Raji (cell line): ENCODE results near the gene C1orf56.

ENCODE experiments used
- POLR2A ChIP-seq: IDR thresholded peaks from 2 replicates; pipeline ENCODE4 v1.6.1; 2011; ENCODE audit warnings: low read depth, low read length, control low read depth; ENCODE audit not compliant: insufficient read depth

C1orf56 gene

DNA sequence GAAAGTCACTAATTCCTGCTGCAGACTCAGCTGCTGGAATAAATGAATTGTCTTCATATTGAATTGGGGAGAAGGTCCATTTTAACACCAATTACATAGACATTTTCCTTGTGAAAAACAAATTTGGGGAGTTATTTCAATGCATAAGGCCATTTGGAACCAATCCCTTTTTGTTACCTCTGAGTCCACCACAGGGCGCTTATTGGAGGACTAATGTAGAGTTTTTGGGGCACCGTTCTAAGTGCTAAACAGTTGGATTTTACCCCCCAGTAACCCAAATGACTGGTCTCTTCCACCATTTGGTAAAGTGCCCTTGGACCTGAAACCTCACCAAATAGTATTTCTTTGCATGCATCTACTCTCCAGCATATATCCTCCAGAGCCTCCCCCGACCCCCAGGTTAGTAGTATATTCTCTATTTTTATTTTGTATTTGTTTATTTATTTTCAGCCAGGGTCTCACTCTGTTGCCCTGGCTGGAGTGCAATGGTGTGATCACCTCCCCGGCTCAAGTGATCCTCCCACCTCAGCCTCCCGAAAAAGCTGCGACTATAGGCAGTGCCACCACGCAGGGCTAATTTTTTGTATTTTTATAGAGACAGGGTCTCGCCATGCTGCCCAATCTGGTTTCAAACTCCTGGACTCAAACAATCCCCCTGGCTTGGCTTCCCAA lies 37.7 kb upstream of the C1orf56 start:
- no peak for TF ChIP-seq POLR2A

DNA sequence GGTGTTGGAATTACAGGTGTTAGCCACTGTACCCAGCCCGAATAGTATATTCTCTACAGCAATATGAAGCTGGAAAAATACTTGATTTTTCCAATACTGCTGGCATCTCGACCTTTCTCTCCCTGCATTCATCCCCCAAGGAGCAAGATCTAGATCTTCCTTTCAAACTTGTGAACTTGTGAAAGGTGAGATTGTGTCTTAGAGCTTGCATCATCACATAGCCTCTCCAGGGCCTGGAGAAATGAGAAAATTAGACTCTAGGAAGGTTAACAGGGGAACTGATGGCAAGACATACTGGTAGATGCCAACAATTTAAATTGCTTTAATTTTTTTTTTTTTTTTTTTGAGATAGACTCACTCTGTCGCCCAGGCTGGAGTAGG lies 37.2 kb upstream of the C1orf56 start:
- TF ChIP-seq POLR2A = no peak

DNA sequence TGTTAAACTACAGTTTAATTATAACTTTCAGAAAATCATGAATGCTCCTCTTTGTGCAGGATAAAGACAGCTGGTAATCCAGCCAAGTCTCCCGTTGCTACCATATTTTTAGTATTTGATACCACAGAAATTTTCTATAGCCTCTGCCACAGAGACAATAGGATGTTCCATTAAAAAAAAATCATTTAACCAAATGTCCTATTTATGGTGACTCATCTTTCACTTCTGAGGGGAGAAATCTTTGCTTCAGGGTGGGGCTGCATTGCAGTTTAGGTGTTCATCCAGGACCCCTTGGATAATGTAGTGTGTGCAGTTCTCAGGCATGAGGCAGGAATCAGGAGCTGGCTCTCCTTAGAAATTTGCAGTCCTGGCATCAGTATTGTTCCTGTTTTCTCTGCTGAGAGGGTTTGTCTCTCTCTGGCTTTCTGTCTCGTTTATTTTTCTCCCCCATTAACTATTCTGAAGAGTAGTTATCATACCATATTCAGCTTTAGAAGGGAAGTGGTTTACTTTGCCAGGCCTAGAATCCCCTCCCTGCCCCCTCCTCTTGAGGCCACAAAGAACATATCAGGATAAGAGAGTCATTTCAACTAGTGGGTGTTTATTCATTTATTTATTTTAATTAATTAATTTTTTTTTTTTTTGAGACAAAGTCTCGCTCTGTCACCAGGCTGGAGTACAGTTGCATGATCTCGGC lies 36.2 kb upstream of the C1orf56 start:
- no peak for TF ChIP-seq POLR2A

DNA sequence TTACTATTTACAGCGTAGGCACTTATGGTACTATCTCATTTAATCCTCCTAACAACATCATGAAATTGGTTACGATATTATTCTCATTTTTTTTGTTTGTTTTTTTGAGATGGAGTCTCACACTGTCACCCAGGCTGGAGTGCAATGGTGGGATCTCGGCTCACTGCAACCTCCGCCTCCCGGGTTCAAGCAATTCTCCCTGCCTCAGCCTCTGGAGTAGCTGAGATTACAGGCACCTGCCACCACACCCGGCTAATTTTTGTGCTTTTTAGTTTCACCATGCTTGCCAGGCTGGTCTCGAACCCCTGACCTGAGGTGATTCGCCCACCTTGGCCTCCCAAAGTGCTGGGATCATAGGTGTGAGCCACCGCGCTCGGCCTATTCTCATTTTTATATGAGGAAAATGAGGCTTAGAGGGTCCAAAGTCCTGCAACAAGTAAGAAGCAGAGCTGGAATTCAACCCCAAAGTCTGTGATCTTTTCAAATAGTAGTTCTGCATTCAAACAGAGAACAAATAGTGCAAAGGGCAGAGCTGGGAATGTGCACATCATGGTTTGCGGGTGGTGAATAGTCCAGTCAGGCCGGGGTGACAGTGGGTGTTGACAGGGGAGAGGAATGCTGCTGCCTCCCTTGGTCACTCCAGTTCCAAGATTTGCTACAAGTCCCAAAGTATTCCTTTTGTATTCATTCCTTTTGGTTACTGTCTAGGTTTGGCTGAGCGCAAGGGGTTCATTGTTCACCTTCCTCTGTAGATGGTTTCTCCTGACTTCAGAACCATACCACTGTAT lies 34.7 kb upstream of the C1orf56 start:
- no peak for TF ChIP-seq POLR2A

DNA sequence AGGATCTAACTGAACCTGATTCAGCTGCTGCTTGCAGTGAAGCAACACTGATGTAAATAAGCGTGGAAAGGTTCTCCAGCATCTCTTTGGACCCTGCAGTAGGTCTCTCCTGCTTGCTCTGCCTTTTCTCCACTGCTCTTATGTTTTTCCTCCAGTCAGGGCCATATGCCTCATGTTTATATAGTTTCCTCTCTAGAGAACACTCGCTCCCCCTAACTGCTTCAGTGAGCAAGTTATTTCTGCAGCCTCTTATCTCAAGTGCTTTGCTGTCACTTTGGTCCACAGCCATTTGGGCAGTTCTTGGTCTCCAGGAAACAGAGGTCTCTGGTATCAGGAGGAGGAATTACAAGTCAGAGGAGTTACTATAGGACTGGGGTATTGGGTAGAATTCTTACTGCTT lies 34.0 kb upstream of the C1orf56 start:
- no peak for TF ChIP-seq POLR2A

DNA sequence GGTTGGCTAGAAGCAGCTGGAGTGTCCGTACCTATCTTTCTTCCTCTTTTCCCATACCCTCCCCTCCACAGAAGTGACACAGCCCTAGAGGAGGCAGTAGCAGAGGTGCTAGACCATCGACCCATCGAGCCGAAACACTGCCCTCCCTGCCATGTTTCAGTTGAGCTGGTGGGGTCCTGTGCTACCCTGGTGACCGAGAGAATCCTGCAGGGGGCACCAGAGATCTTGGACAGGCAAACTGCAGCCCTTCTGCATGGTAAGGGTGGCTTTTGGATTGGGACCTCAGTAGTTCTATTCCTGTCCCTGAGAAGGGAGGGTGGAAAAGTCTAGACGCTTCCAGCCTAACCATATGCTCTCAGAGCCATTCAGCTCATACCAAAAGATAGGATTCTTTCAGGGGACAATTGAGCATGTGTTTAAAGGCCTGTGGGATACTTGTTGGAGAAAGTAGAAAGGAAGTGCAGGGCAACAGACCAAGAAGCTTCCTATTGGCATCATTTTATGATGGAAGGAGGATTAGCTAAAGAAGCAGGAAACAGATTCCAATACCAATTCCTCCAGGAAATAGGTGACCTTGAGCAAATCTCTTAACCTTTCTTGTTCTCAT lies 22.9 kb upstream of the C1orf56 start:
- TF ChIP-seq POLR2A = no peak

DNA sequence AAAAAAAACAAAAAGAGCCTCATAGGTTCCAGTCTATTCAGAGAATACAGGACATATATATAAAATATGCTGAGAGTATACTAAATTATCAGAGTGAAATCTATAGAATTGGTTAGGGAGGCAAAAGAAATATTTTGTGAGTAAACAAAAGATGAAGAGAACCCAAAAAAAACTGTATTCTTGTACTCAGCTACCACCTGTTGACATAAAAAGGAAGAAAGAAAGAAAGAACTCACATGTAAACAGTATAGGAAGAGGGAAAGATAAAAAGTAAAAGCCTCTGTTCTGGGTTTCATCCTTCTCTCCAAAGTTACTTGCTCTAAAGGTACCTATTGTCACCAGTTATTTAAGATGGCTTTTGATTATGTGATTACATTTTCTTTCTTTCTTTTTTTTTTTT lies 21.1 kb upstream of the C1orf56 start:
- no peak for TF ChIP-seq POLR2A

DNA sequence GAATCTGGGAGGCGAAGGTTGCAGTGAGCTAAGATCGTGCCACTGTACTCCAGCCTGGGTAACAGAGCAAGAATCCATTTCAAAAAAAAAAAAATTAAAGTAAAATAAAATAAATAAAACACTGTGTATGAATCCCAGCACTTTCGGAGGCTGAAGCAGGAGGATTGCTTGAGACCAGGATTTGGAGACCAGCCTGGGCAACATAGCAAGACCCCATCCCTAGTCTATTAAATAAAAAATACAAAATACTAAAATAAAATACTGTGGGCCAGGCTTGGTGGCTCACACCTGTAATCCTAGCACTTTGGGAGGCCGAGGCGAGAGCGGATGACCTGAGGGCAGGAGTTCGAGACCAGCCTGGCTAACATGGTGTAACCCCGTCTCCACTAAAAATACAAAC lies 15.4 kb upstream of the C1orf56 start:
- TF ChIP-seq POLR2A = no peak

DNA sequence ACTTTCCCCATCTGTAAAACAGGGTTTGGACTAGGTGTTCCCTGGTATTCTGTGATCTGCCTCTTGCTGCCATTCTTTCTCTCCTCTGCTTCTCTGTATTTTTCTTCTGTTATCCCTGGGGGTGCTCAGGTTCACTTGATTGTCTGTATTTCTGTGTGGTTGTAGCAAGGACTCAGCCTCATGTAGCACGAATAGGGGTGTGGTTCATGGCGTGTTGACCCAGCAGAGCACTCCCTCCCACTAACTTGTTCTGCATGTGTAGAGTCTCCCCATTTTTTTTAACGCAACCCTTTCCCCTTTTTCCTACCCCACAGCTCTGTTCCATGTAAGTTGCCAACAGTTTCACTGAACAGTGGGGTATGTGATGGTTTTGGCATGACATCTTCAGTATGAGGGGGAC lies 12.4 kb upstream of the C1orf56 start:
- no peak for TF ChIP-seq POLR2A

DNA sequence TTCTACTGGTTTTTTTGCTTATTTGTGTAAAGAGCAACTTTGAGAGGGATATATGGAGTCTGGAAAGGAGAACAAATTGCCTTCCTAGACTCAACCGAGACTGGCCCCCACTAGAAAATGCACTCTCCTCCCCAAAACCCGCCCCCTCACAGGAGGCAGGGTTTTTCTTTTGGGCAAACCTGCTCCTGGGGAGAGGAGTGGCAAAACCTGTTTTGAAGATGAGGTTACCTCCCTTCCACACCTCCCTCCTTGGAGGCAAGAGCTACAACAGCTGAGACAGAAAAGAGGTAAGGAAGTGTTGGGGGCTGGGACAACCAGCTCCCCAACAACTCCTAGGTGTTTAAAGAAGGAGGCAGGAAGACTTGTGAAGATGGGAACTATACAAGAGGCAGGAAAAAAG lies 11.2 kb upstream of the C1orf56 start, which contains the start of gene BNIPL:
Gene BNIPL (plus strand): TSS at position 231 of the 400 bp plus-strand sequence. CDS start 140 bp downstream, at position 371.
- no peak for TF ChIP-seq POLR2A

DNA sequence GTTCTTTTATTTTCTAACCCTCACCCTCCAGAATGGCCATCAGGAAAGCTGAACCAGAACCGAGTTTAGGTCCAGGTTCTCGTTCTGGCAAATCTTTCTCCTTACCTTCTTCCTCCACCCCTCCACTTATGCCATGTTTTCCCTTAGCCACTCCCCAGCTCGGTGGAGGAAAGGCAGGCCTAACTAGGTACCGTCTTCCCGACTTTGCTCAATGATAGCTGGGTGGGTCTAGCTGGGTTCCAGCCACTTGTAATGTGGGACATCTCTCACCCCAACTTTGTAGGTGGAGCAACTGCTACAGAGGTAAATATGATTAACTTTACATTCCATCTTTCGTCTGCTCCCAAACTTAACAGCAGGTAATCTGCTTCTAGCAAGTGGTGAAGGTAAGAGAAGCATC lies 10.5 kb upstream of the C1orf56 start:
- TF ChIP-seq POLR2A = no peak

DNA sequence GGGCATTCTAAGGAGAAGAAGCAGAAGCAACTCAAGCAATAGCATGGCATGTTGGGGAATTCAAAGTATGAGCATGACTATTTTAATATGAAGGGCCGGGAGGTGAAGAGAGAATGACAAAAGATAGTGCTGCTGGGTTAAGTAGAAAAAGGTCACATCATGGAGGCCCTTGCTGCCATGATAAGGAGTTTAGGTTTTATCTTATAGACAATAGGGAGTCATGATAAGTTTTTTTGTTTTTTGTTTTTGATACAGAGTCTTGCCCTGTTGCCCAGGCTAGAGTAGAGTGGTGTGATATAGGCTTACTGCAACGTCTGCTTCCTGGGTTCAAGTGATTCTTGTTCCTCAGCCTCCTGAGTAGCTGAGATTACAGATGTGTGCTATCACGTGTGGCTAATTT lies 8.0 kb upstream of the C1orf56 start:
- no peak for TF ChIP-seq POLR2A

DNA sequence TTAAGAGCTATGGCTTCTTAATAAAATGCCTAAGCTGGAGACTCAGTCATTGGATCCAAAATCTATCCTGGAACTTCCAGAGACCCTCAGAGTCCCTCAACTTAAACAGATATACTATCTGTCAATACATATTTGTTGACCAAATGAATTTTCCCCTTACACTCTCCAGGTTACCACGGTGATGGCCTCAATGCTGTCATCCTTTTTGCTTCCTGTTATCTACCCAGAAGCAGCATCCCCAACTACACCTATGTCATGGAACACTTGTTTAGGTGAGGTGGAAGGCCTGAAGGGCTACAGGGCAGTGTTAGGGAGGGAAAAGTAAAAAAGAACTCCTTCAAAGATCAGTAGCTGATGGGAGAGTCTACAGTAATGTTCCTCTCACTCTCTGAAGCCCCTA lies 4.4 kb upstream of the C1orf56 start:
- TF ChIP-seq POLR2A = no peak

DNA sequence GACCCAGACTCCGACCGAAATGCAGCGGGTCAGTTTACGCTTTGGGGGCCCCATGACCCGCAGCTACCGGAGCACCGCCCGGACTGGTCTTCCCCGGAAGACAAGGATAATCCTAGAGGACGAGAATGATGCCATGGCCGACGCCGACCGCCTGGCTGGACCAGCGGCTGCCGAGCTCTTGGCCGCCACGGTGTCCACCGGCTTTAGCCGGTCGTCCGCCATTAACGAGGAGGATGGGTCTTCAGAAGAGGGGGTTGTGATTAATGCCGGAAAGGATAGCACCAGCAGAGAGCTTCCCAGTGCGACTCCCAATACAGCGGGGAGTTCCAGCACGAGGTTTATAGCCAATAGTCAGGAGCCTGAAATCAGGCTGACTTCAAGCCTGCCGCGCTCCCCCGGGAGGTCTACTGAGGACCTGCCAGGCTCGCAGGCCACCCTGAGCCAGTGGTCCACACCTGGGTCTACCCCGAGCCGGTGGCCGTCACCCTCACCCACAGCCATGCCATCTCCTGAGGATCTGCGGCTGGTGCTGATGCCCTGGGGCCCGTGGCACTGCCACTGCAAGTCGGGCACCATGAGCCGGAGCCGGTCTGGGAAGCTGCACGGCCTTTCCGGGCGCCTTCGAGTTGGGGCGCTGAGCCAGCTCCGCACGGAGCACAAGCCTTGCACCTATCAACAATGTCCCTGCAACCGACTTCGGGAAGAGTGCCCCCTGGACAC lies 534 bp downstream of the C1orf56 start:
- TF ChIP-seq POLR2A = 0 out of 2 replicates have a peak, but pooled peaks have one; percentile 25

DNA sequence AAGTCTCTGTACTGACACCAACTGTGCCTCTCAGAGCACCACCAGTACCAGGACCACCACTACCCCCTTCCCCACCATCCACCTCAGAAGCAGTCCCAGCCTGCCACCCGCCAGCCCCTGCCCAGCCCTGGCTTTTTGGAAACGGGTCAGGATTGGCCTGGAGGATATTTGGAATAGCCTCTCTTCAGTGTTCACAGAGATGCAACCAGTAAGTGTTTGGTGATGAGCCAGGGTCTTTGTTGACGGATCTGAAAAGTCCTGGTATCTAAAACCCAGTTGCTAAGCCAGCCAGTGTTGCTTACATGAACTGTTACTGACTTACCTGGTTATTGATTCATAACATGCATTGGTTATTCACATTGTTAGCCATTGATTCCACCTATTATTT lies 1.1 kb downstream of the C1orf56 start:
- TF ChIP-seq POLR2A = no peak; the same call in 1 of the 2 replicates
